WI38 (cell line): Measurements from ENCODE around the gene TMEM169.

Experiments
- H3K4me3 ChIP-seq: 2 replicates; pipeline ENCODE4 v1.5.1; 2011; ENCODE audit warnings: low read depth, mild to moderate bottlenecking, control low read depth, low read length
- CTCF ChIP-seq: IDR thresholded peaks from 2 replicates; pipeline ENCODE4 v1.5.1; 2012; ENCODE audit warnings: low read depth, mild to moderate bottlenecking, control low read depth, low read length

Gene TMEM169

GRCh38 chr2:216112926-216113325 lies 31.2 kb downstream of the TMEM169 start:
- no peak overlapping the region for H3K4me3 ChIP-seq
- TF ChIP-seq CTCF, result no peak

- TF ChIP-seq CTCF, result no peak
- no peak overlapping the region for H3K4me3 ChIP-seq
Measured at GRCh38 chr2:216113572-216113971, 31.9 kb downstream of the TMEM169 start.

GRCh38 chr2:216114382-216114713 lies 32.6 kb downstream of the TMEM169 start:
- H3K4me3 ChIP-seq, result no peak overlapping the region

GRCh38 chr2:216114714-216115531 lies 33.2 kb downstream of the TMEM169 start:
- peak; percentile 72 for TF ChIP-seq CTCF
- H3K4me3 ChIP-seq, result peak overlapping the region; percentile 57

More at GRCh38 chr2:216114382-216114713, 32.6 kb downstream of the TMEM169 start:
- no peak for TF ChIP-seq CTCF

- H3K4me3 ChIP-seq, result no peak overlapping the region
- no peak for TF ChIP-seq CTCF
Measured at GRCh38 chr2:216116418-216116817, 34.7 kb downstream of the TMEM169 start.

- H3K4me3 ChIP-seq, result no peak overlapping the region
- TF ChIP-seq CTCF, result no peak
Measured at GRCh38 chr2:216117561-216118340, 36.0 kb downstream of the TMEM169 start.

- TF ChIP-seq CTCF, result no peak
Measured at GRCh38 chr2:216118474-216118873, 36.8 kb downstream of the TMEM169 start.

More at GRCh38 chr2:216118474-216118873, 36.8 kb downstream of the TMEM169 start:
- H3K4me3 ChIP-seq, result no peak overlapping the region
